ENCODE data around the gene TNNT2. TPM values are rescaled to one million over a fixed set of nuclear protein-coding genes. Genes with fewer than 3 reads are reported as not detected.

The TNNT2 gene
- total and polyA plus RNA-seq, 2 donors (not counting 3 experiments of a cell fraction or from before 2014, with no cell fraction given) = not detected

GRCh38 chr1:201364808-201365105, 12.7 kb downstream of the TNNT2 start:
- no TSS peak for BruUV-seq (replicated peaks)
- TF ChIP-seq GATA2 (IDR thresholded peaks at IDR 0.05; ENCODE audit: insufficient read depth, insufficient read length, low read depth, low read length) (no peak), JUN (IDR thresholded peaks at IDR 0.05; ENCODE audit: borderline replicate concordance, insufficient read depth, insufficient read length, low read depth) (no peak), POLR2AphosphoS5 (IDR thresholded peaks at IDR 0.05; ENCODE audit: insufficient read depth, low read depth, low read length) (no peak), POLR2A (IDR thresholded peaks at IDR 0.05; ENCODE audit: low read depth, low read length) (no peak), MYC (IDR thresholded peaks at IDR 0.05; ENCODE audit: low read depth, low read length) (no peak), MAX (IDR thresholded peaks at IDR 0.05; ENCODE audit: insufficient read depth, insufficient read length) (no peak), FOS (IDR thresholded peaks at IDR 0.05; ENCODE audit: borderline replicate concordance, insufficient read depth, low read length) (no peak), CTCF (IDR thresholded peaks at IDR 0.05; ENCODE audit: extremely low read depth in 1 of 2, insufficient read depth in 1 of 2, low read depth in 1 of 2, low read length in 2 of 2) (no peak), EZH2 (IDR thresholded peaks at IDR 0.05; ENCODE audit: borderline replicate concordance, low read depth, low read length, severe bottlenecking) (no peak)
- DNase-seq (ENCODE audit: low read depth, low spot score) (no peak), FAIRE-seq (no peak)
- Histone ChIP-seq H3K4me2 (ENCODE audit: insufficient read depth, low read length) (no peak overlapping the region), H3K79me2 (ENCODE audit: control insufficient read depth, insufficient read depth, low read length) (no peaks in the 10 kb centered on the region), H3K9ac (replicated peaks; ENCODE audit: extremely low read depth, insufficient read depth, low read length) (no peak overlapping the region), H4K20me1 (replicated peaks; ENCODE audit: control insufficient read depth, extremely low read depth, insufficient read depth, low read length) (no peaks in the 10 kb centered on the region), H3K36me3 (ENCODE audit: control insufficient read depth in 2 of 2, extremely low read depth in 1 of 2, insufficient read depth in 2 of 2, low read length in 2 of 2) (no peaks in the 10 kb centered on the region), H3K4me3 (replicated peaks in 1 of 3; ENCODE audit: insufficient read depth in 1 of 3, low read depth in 1 of 3, low read length in 3 of 3) (no peak overlapping the region), H2AFZ (ENCODE audit: low read depth, low read length) (no peak overlapping the region), H3K27ac (ENCODE audit: insufficient read depth, low read depth, low read length) (no peak overlapping the region), H3K9me1 (replicated peaks; ENCODE audit: control insufficient read depth, extremely low read depth, insufficient read depth, low read length) (no peaks in the 10 kb centered on the region), H3K27me3 (ENCODE audit: control insufficient read depth in 2 of 2, insufficient read depth in 2 of 2, low read length in 2 of 2) (peaks cover 0 to 3% of the 10 kb centered on the region in 2 experiments), H3K9me3 (replicated peaks; ENCODE audit: control insufficient read depth, insufficient read depth, low read length) (no peaks in the 10 kb centered on the region), H3K4me1 (ENCODE audit: control insufficient read depth, extremely low read depth, insufficient read depth, low read length) (no peaks in the 10 kb centered on the region)
- POLR2A ChIA-PET = no interaction called here
- intact Hi-C loops (cut with micrococcal nuclease) = no loop called here
- CTCF ChIA-PET = interaction anchor here (1.3 to 2.6 kb wide), 4 partner anchors 11 to 111 kb away, joined by 3 to 13 read pairs (median 4); no protein-coding TSS in a partner anchor
- dilution Hi-C loops (cut with MboI; ENCODE audit: extremely low pct_ligation_motif_present, low sequenced_read_pairs) = no loop called here

Measured in endothelial cell of umbilical vein (primary cell).